Loucy (cell line): ENCODE data around the gene MAPRE2.

Source experiments
- CTCF ChIP-seq: fragments of 200-600 bp; sonication (generic); conservative IDR thresholded peaks from 2 replicates; pipeline ENCODE4 v1.5.1; 2014; ENCODE audit warnings: mild to moderate bottlenecking, antibody characterized with exemption, low read length
- EZH2phosphoT487 ChIP-seq: fragments of 200-600 bp; IDR thresholded peaks from 2 replicates; pipeline ENCODE4 v1.6.1; 2018; ENCODE audit warnings: antibody characterized with exemption, mild to moderate bottlenecking, moderate library complexity, borderline replicate concordance

- TF ChIP-seq CTCF (no peak), EZH2phosphoT487 (no peak)
Observed at GRCh38 chr18:35089891-35090550, 48.8 kb downstream of the MAPRE2 start.
